GM18870 (cell line): ENCODE measurements around the gene PASD1.
"Not testable (repeated sequence)": the region's sequence is repeated elsewhere in the genome, so short reads cannot be mapped to it uniquely, and the experiment has no call there.

Experiments used
- ATAC-seq: cut with Tn5 transposase; IDR thresholded peaks from one replicate; pipeline ENCODE4 v1.9.1; 2021; ENCODE audit warnings: moderate library complexity; ENCODE audit not compliant: unreplicated experiment

Gene PASD1

DNA sequence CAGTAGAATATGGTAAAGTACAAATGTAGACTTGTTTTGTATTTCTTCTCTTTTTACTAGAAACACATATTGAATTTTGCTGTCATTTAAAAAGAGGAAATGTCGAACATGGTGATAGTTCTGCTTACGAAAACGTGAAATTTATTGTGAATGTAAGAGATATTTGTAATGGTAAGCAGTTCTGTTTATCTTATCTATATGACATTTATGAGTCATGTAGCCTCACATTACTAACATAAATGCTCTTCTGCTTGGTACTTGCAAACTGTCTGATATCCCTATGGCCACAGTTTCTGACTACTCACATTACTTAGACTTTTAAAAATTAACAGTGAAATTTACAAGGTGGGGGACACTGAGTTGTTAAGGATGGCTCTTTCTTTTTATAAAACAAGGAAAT is 57.9 kb downstream of the PASD1 start:
- ATAC-seq: no peak

DNA sequence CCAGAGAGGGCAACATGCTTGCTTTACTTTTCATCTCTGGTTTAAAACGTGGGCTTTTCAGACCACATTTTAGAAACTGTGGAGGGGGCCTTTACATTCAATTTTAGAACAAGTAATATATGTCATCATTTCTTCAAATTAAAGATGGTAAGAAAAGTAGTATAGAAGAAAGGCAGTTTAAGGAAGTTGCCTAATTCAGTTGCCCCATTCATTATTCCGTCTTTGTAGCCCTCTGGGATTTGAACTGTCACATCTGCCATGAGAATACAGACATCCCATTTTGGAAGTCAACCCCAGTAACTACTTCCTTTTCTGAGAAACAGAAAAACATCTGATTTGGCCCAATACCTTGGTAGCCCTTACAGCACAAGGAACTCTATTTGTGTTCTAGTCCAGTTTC is 61.2 kb downstream of the PASD1 start:
- ATAC-seq: no peak

DNA sequence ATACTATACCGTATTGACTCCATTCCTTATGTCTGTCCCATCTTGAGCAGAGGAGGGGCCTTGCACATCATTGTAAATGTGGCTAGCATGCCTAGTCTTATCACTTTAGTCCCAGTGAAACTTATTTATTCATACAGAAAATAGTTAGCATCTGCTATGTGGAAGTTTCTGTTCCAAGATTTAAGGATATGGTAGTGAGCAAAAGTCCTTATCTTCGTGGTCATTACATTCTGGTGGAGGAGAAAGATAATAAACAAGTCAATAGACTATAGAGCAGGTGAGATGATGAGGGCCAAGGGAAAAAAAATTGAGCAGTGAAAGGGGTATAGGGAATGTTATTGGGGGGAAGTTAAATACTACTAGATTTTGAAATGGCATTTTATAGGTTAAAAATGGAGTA is 68.3 kb downstream of the PASD1 start:
- no peak for ATAC-seq

DNA sequence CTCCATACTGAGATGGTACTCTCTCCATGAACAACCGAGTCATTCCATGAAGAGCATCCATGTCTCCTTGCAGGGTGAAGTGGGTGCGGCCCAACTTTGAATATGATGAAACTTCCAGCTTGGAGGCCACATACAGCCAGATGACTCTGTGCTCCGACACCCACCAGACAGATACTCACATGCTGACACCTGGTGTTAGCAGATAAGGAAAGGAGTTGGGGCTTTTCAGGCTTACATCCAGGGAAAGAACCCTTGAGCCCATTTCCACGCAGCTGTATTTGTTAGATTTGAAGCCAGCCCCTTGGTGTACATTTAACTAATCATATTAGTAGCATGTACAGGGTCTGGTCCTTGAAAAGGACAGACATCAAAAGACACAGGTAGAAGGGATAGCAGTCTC is 69.7 kb downstream of the PASD1 start:
- no peak for ATAC-seq

DNA sequence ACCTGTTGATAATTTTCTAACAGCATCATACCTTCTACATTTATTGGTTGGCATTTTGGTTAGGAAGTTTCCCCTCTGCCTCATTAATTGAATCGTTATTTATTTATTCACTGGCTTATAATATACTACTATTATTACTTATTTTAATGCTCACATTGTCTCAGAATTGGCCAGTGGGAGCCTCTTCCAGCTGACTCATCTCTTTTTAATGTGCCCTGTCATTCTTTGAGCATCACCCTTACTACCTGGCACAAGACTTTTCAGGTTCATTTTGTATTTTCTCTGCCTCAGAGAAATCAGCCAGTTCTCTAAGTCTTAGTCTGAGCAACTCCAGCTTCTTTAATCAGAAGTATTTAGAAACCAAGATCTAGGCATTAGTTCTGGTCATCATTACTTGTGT is 71.5 kb downstream of the PASD1 start:
- no peak for ATAC-seq

DNA sequence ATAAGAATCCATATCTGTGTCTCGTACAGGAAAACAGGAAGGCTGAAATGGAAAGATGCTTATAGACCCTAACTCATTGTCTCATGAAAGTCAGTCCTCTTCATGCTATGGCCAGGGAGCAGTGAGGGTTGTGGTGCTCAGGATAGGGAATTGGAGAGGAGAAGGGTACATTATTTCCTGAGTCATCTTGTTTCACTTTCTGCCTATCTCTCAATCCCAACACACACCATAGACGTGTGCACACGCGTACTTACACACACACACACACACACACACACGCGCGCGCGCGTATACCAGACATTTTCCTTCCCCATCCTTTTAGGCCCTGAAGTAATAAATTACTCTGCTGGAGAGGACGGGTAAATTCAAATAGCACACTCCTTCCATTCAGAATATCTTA is 78.1 kb downstream of the PASD1 start:
- no peak for ATAC-seq

DNA sequence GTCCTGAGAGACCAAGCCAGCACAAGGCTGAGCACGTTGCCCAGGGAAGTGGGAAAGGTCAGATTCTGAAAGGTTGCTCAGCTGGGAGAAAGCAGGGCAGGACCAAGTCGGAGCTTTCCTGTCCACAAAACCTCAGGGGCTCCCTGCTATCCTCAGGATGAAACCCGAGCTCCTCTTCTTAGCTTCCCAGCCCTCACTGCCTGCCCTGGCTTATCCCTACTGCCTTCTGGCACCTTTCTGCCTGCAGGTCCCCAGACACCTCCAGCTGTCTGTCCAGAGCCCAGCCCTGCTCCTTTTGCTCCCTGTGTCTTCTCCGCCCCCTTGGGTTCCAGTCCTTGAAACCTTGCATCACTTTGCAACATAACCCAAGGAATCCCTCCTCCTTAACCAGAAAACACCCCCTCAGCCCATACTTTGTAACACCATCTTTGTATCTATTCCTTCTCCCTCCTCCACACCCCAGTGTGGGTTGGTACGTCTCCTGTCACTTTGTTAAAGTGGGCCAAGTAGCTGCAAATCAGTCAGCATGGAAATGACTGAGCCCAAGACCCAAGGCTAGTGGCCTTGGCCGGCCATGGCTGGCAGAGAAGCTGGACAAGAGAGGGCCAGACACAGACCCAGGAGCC is 111.8 kb downstream of the PASD1 start:
- ATAC-seq: no peak

DNA sequence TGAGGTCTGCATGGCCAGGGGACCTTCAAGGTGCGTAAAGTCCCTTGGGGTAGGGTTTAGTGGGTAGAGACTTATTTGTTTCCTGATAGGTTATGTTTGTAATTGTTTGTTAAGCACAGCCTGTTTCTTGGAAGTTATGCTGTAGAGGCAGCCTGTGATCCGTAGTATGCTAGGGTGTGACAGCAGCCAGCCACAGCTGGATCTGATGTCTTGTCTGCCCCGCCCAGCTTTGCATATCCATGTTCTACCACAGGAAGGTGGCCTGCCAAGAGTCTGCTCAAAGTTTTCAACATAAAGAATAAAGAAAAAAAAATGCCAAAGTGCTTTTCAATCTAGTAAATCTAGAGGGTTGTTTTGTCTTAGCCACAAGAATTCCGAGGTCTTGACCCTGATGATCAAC is 112.7 kb downstream of the PASD1 start:
- ATAC-seq: no peak

DNA sequence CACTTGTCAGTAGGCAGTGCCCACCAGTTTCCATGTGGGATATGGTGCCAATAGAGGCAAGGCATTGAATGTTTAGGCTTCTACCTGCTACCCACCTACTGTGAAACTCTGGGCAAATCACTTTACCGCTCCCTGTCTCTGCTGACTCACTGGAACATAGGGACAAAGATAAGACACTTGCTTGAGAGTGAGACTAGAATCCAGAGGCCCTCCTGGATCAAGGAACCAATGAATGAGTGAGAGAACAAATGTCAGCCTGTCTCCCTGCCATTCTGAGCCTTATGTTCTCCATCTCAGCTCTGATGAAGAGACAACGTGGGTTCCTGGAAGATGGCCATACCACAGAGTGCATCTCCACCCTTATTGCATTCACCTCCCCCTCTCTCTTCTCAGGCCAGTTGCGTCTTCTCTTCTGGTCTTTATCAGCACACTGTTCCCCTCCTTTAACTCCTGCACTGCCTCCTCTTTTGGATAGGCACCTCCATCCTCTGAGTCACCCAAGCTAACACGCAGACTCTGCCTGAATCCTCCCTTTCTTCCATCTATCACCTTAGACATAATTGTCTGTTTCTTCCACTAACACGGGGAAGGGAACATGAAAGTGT is 116.4 kb downstream of the PASD1 start:
- ATAC-seq: no peak

DNA sequence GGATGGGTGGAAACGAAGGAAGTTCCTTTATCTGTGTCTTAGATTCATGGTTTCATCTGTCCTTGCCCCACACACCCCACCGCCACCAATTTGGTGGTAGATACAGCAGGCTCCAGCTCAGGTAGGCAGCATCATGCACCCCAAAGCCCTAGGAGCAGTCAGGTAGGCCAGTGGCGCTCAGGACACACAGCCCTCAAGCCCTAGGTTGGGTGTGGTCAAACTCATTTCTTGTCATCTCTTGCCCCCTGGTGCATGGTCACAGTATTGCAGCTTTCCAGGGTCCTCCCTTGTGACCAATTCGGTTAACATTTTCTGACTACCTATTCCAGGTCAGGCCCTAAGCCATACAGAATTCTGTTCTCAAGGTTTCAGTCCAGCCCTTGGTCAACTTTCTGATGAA is 117.3 kb downstream of the PASD1 start:
- ATAC-seq: peak; percentile 84

DNA sequence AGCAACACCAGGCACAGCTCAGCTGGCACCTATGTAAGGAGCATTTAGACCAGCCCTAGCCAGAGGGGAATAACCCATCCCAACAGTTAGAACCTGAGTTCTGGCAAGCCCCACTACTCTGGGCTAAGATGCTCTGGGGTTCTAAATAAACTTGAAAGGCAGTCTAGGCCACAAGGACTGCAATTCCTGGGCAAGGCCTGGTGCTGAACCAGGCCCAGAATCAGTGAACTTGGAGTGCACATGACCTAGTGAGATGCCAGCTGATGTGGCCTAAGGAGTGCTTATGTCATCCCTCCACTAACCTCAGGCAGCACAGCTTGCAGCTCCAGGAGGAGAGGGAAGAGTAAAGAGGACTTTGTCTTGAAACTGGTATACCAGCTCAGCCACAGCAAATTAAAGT is 124.2 kb downstream of the PASD1 start:
- ATAC-seq: no peak

DNA sequence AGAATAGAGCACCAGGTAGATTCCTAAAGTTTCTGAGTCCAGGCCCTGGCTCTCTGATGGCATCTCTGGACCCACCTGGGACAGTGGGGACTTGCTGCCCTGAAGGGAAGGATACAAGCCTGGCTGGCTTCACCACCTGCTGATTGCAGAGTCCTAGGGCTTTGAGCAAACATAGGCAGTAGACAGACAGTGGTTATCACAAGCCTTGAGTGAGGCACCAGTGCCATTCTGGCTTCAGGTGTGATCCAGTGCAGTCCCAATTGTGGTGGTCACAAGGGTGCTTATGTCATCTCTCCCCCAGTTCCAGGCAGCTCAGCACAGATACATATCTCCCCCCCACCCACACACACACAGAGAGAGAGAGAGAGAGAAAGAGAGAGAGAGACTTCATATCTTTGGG is 125.2 kb downstream of the PASD1 start:
- ATAC-seq: no peak

DNA sequence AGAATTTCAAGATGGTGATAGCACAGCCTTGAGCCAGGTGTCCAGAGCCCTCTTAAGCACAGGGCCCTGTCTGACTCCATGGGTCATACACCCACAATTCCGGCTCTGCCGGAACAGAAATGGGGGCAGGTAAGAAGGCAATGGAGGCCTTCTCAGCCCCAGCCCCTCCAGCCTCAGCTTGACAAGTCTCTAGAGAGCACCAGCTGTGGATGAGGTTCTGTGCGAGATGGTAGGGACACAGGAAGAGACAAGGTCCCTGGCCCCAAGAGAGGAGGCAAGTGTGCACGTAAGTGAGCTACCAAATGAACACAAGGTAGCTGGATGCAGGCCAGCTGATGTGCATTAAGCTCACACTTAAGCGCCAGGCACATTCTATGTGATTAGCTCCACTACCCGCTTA is 129.3 kb downstream of the PASD1 start:
- no peak for ATAC-seq

DNA sequence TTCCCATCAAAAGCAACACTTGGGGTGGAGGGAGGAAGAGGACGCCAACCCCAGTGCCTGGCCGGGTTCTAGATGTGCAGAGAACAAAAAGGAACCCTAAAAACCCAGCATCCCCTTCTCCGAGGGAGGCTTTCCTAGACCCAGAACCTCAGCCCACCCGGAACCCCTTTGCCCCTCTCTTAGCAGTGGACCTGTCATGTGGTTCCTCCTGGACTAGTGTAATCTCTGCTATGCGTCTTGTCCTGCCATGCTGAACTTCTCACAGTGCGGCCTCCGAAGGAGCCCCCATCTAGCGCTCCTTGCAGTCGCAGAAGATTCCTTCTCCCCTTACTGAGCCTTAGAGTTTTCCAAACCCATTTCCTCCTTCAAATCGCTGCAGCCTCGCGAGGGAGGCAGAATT is 130.6 kb downstream of the PASD1 start:
- no peak for ATAC-seq

DNA sequence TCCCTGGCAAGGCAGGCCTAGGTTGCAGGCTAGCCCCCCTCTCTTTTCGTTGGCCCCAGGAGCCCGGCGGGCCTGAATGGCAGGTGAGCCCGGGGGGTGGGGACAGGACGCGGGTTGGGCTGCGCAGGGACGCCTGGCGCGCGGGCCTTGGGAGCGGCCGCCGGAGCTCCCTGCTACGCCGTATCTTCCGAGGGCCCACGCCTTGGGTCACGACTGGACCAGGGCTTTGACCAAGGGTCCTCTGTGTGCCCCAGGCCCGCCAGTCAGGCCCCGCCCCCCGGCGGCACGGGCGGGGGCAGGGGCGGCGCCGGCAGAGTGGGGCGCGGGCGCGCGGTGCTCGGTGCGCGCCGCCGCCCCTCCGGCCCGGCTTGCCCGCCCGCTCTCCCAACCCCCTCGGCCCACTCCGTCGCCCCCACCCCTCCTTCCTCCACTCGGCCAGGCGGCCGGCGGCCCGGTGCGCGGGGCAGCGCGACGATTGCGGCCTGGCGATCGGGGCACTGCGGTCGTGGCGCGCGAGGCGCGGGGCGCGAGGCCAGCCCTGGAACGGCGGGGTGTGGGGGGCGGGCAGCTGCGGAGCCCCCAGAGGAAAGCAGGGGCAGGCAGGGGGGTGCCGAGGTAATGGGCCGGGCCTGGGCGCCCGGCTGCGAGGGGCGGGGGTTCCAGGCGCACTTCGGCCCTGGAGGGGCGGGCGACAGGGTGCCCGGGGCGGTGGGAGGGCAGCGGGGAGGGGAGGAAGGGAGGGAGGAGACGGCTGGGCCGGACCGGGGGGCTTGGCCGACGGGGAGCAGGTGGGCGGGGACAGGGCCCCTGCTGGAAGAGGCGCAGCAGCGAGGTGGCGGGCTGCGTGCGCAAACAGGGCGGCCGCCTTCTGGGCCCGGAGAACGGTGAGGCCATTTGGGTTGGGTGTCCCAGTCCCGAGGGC is 131.4 kb downstream of the PASD1 start, which contains the start of gene PRRG3:
Gene PRRG3 (plus strand): TSS at position 798 of the 922 bp plus-strand sequence. CDS start 3,357 bp downstream, outside the sequence.
- no peak for ATAC-seq

DNA sequence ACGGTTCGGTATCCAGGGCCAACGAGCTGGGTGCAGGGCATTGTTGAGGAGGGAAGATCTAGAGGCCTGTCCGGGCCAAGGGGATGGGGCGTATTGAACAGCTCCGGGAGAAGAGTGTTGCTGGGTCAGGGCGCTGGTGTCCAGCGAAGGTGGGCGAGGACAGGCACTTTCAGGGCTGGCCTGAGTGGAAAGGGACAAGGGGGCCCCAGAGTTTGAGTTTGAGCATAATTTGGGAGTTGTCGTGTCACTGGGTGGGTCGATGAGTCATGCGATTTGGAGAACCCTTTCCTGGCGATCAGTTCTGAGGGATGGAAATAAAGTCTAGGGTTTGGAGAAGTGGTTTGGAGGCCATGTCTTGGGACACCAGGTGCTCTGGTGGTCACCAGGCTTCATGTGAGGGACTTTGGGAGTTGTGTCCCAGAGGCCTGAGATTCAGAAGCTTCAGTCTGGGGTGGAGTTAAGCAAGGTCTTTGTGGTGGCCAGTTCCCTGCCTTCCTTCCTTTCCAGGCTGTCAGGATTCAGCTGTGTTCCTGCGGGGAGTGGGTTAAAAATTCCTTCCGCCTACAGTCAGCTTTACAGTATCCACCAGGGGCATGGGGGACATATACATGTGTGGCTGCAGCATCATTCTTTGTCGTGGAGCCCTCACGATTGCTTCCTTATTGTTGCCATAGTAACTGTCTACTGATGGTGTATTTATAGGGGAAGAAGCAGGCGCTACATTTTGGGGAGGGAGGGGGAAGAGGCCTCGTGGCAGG is 132.3 kb downstream of the PASD1 start:
- ATAC-seq: no peak

DNA sequence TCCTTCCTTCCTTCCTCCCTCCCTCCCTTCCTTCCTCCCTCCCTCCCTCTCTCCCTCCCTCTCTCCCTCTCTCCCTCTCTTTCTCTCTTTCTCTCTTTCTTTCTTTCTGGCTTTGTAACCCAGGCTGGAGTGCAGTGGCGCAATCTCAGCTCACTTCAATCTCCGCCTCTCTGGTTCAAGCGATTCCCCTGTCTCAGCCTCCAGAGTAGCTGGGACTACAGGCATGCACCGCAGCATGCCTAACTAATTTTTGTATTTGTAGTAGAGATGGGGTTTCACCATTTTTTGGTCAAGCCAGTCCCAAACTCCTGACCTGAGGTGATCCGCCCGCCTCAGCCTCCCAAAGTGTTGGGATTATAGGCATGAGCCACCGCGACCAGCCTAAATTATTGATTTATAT is 133.6 kb downstream of the PASD1 start:
- not testable (repeated sequence) for ATAC-seq

DNA sequence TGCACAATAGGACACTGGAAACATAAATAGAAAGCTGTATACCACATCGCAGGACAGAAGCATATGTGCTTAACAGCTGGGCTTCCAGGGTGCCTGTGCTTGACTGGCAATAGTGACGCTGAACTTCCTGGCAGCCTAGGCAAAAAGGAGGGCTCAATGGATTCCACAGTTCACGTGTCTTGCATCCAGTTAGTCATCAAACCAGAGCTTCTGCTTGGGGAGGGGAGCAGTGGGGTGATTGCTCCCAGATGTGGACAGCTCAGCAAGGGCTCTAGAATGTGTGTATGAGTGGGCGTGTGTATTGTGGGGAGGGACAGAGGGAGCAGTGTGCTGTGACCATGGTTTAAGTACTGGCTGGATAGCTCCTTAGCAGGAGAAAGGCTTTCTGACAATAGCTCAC is 134.0 kb downstream of the PASD1 start:
- ATAC-seq: no peak

DNA sequence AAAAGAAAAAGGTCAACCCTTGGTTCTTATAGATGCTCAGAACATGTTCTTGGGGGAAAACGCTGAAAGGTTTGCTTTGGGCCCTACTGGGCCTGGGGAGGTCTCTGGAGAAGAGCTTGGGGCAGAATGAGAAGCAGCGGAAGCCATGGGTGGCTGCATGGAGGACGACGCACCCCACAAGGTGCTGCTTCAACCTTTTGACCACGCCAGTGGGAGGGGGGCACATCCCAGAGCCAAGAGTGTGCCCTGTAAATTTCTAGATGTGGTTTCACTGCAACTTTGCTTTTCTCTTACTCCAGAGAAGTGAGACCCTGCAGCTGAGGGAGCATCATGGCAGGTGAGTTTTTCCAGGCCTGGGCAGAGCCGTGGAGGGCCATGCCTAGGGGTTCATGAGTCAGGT is 135.0 kb downstream of the PASD1 start:
- ATAC-seq: no peak

DNA sequence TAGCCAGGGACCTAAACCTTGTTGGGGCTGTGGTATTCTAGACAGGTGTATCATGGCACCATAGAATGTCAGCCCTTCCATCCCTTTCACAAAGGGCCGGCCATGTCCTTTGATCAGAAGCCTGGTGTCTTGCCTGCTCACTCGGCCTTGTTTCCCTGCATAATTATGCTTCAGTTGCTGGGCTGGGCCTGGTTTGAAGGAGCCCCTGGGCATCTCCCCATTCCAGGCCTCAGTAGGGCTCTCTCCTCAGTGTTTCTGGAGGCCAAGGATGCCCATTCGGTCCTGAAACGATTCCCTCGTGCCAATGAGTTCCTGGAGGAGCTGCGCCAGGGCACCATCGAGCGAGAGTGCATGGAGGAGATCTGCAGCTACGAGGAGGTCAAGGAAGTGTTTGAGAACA is 136.3 kb downstream of the PASD1 start:
- no peak for ATAC-seq

DNA sequence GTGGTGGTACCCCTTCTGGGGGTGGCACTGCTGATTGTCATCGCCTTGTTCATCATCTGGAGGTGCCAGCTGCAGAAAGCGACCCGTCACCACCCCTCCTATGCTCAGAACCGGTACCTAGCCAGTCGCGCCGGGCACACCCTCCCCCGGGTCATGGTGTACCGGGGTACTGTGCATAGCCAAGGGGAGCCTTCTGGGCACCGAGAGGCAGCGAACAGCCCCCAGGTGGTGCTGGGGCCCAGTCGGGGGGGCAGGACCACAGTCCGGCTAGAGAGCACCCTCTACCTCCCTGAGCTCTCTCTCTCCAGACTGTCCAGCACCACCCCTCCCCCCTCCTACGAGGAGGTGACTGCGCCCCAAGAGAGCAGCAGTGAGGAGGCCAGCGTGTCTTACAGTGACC is 137.1 kb downstream of the PASD1 start:
- ATAC-seq: no peak
